Esophagus squamous epithelium (tissue), 4 donors: ENCODE measurements around the gene USP2.

Source experiments
- POLR2A ChIP-seq, 4 donors: fragments of 450-650 bp; IDR thresholded peaks; one replicate each; pipeline ENCODE4 v1.6.1; 2017; ENCODE audit warnings: antibody characterized with exemption in 4 of 4, mild to moderate bottlenecking in 4 of 4, moderate library complexity in 3 of 4
- TF ChIP-seq, protein P1 (sequence below), 6 experiments: fragments of 450-650 bp in 4 of 6; fragments of 200-600 bp in 2 of 6; sonication (generic) in 2 of 6; IDR thresholded peaks; one replicate each; pipeline ENCODE4 v1.5.1; 2016 to 2019; ENCODE audit warnings: antibody characterized with exemption in 6 of 6, mild to moderate bottlenecking in 4 of 6, moderate library complexity in 4 of 6

DNA sequence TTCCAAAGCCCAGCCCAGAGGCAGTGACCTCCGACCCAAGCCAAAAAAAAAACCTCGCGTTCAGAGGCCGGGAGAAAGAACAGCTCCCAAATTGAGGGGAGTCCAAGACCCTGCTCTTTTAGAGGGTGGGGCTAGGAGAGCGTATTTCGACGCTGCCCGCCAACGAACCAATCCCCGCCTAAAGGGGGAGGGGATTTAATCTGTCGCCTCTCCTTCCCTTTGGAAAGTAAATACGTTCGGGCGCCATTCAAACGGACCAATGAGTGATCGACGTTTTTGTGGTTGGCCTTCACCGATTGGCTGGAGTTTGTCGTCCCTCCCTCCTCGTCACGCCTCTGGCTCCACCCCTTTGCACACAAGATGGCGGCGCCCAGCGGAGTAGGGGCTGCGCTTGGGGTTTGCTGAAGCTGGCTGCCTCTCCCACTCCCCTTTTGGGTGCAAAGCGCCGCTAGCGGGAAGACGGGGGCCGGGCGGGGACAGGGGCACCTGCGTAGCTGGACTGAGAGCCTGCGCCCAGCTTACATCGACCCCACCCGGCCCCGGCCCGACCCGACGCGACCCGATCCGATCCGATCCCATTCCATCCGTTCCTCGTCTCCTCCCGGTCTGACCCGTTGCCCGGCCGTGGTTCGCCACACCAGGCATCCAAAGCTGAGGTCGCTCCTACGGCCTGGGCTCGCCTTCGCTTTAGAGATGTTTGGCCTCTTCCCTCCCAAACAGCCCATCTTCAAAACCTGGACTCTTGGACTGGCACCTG lies 47.1 kb downstream of the USP2 start, which contains the start of gene RNF26:
- TF ChIP-seq, protein P1, sequence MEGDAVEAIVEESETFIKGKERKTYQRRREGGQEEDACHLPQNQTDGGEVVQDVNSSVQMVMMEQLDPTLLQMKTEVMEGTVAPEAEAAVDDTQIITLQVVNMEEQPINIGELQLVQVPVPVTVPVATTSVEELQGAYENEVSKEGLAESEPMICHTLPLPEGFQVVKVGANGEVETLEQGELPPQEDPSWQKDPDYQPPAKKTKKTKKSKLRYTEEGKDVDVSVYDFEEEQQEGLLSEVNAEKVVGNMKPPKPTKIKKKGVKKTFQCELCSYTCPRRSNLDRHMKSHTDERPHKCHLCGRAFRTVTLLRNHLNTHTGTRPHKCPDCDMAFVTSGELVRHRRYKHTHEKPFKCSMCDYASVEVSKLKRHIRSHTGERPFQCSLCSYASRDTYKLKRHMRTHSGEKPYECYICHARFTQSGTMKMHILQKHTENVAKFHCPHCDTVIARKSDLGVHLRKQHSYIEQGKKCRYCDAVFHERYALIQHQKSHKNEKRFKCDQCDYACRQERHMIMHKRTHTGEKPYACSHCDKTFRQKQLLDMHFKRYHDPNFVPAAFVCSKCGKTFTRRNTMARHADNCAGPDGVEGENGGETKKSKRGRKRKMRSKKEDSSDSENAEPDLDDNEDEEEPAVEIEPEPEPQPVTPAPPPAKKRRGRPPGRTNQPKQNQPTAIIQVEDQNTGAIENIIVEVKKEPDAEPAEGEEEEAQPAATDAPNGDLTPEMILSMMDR (IDR thresholded peaks at IDR 0.05): no peak
- TF ChIP-seq POLR2A (IDR thresholded peaks at IDR 0.05): peak in 3 of 4 donors; percentile 27 to 76 (median 55)
